GM12873 (cell line): Measurements from ENCODE around the gene ANKRD13B.

Experiments
- TF ChIP-seq, protein P1 (sequence below): IDR thresholded peaks from 2 replicates; pipeline ENCODE4 v1.5.1; 2012; ENCODE audit warnings: low read depth, mild to moderate bottlenecking, moderate library complexity, low read length, control low read depth; ENCODE audit not compliant: insufficient read depth; ENCODE audit errors: missing control alignments

Gene ANKRD13B

GRCh38 chr17:29642171-29642611 is 49.3 kb downstream of the ANKRD13B start:
- TF ChIP-seq, protein P1, sequence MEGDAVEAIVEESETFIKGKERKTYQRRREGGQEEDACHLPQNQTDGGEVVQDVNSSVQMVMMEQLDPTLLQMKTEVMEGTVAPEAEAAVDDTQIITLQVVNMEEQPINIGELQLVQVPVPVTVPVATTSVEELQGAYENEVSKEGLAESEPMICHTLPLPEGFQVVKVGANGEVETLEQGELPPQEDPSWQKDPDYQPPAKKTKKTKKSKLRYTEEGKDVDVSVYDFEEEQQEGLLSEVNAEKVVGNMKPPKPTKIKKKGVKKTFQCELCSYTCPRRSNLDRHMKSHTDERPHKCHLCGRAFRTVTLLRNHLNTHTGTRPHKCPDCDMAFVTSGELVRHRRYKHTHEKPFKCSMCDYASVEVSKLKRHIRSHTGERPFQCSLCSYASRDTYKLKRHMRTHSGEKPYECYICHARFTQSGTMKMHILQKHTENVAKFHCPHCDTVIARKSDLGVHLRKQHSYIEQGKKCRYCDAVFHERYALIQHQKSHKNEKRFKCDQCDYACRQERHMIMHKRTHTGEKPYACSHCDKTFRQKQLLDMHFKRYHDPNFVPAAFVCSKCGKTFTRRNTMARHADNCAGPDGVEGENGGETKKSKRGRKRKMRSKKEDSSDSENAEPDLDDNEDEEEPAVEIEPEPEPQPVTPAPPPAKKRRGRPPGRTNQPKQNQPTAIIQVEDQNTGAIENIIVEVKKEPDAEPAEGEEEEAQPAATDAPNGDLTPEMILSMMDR = no peak

GRCh38 chr17:29643817-29644160 is 50.9 kb downstream of the ANKRD13B start:
- TF ChIP-seq, protein P1 = no peak

DNA sequence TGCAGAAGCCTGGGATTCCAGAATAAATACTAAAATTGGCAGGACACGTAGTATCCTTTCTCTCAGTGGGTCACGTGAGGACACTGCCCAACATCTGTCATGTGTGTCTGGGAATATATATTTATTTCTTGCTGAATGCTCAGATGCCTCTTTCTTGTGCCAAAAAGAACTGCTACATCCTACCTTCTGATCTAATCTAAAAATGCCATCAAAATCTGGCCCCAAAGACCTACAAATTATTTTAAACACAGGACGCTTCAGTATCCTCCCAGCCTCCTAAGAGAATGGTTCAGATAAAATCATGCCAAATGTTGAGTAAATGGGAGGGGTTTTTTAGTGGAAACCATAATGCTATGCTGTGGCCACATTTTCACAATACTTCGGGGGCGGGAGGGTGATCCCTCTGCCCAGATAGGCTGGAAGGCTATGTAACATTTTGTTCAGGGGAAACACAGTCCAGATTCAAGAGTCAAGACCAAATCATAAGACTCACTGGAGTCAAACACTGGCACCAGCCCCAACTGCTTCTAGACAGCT is 52.7 kb downstream of the ANKRD13B start:
- TF ChIP-seq, protein P1 = no peak

GRCh38 chr17:29648005-29648404 is 55.1 kb downstream of the ANKRD13B start:
- TF ChIP-seq, protein P1 = no peak

GRCh38 chr17:29649359-29649758 is 56.4 kb downstream of the ANKRD13B start:
- TF ChIP-seq, protein P1 = no peak

- TF ChIP-seq, protein P1 = no peak
Observed at GRCh38 chr17:29650396-29650795, 57.5 kb downstream of the ANKRD13B start.

DNA sequence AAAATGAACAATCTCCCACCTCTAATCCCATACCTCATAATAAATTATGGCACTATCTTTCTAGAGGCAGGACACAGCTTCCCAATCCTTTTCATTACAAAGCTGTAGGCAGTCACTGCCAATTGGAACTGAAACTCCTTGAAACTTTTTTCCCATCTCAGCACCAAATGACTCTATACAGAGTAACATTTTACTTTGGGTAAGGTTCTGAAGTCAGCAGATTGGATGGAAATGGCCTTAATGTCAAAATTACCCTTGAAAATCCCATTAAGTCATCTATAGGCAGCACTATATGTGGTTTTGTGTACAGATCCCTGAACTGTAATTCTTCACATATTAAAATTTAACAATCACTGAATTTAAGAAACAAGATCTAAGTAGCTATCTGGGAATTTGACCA is 60.0 kb downstream of the ANKRD13B start:
- TF ChIP-seq, protein P1 = no peak
